ENCODE data around the gene TMED10.
"Not testable (repeated sequence)": the region's sequence is repeated elsewhere in the genome, so short reads cannot be mapped to it uniquely, and the experiment has no call there.

The TMED10 gene

DNA sequence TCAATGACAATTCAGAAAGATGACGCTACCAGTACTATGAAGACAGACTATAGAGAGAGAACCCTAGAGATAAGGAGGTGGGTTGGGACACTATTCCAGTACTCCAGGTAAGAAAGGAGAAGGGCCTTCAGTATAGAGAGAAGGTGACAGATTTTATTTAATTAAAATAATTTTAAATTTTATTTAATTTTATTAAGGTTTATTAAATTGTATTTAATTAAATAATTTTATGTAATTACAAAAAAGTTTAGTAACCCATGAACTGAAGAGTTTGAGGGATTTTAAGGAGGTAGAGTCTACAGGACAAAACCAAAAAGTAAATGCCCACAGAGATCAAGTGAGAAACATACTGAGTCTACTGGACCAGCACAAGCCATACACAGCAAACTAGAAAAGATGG lies 20.3 kb downstream of the TMED10 start:
- DNase-seq = no peak

- DNase-seq = no peak
Observed at GRCh38 chr14:75155169-75155568, 21.2 kb downstream of the TMED10 start.

GRCh38 chr14:75153295-75153694 lies 23.1 kb downstream of the TMED10 start:
- no peak for DNase-seq

GRCh38 chr14:75151851-75152250 lies 24.6 kb downstream of the TMED10 start:
- DNase-seq = no peak

- not testable (repeated sequence) for DNase-seq
Observed at GRCh38 chr14:75150637-75151036, 25.8 kb downstream of the TMED10 start.

- no peak for DNase-seq
Observed at GRCh38 chr14:75150150-75150549, 26.3 kb downstream of the TMED10 start.

DNA sequence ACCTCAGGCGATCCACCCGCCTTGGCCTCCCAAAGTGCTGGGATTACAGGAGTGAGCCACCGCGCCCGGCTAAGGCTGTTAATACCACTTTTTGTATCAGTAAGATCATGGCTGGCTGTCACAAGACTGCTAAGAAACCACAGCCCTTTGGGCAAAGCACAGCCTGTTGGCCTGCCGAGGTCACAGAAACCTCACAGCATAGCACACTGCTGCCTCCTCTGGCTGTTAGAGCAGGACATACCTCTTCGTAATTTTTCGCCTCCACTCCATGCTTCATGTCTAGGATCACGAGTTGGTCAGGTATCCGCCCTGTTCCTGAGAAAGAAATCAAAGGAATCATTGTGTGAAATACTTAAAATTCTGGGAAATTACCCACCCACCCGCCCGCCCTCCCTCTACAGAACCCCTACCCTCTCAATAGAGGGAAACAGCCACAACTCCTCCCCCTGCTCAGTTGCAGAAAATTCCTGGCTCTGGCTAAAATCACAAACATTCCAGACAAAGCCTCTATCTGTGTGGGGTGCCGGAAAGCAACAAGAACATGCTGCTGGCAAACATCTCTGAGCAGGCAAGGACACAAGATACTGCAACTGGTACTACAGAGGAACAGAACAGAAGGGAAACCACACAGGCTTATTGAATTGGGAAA lies 28.9 kb downstream of the TMED10 start:
- no peak for DNase-seq

GRCh38 chr14:75144944-75145343 lies 31.5 kb downstream of the TMED10 start:
- DNase-seq = no peak

- DNase-seq = no peak
Observed at GRCh38 chr14:75143761-75144527, 32.5 kb downstream of the TMED10 start.

DNA sequence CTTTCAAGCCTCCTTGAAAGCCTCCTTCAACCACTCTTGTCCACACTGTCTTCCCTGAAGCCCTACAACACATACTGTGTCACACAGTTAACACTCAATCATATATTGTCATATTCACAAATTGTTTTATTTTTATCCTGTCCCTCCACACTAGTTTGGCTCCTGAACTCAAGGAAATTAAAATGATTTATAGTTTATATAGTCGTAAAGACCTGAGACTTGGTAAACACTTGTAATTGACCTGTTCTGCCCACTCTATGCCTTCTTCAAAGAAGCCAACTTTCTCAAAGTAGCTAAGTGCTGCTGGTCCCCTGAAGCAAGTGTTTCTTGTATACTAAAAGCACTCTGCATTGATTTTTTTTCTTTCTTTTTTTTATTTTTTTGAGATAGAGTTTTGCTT lies 33.9 kb downstream of the TMED10 start:
- DNase-seq = no peak

- DNase-seq = no peak
Observed at GRCh38 chr14:75141967-75142366, 34.4 kb downstream of the TMED10 start.

DNA sequence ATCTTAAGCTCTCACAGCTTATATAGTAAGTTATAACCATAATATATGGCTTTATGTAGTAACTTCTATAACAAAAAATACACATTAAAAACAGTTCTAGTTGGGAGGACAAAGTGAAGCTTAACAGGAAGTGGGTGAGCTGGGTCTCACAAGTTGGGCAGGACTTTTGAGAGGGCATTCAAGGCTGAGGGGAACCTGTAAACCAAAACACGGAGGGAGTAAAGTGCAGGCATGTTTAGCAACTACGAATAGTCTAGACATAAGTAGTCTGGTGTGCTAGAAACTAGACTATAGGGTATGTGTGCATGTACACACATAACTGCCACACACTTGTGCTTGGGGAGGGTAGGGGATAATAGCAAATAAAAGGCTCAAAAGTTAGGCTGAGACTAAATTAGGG lies 35.4 kb downstream of the TMED10 start:
- no peak for DNase-seq

DNA sequence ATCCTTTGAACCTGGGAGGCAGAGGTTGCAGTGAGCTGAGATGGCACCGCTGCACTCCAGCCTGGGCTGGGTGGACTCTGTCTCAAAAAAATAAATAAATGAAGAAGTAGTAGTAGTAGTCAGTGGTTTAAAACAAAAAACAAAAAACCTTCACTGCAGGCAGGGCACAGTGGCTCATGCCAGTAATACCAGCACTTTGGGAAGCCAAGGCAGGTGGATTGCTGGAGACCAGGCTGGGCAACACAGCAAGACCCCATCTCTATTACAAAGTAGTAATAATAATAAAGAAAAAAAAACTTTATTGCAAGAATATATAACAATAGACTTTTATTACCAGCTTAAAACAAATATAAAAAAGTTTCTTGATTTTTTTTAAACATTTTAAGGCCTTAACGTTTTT lies 35.8 kb downstream of the TMED10 start:
- no peak for DNase-seq

DNA sequence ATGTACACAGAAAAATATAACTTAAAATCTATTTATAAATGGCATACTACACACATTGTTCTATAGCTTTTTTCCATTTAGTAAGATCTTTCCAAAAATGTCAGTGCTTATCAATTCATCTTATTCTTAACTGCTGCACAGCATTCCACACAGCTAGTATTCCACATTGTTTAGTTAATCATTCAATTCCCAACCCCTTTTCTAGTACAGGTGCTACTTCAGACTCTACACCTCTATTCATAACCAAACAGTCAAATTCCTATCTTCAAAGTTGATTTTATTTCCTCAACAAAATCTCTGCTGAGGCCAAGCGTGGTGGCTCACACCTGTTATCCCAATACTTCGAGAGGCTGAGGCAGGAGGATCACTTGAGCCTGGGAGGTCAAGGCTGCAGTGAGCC lies 37.2 kb downstream of the TMED10 start:
- no peak for DNase-seq

DNA sequence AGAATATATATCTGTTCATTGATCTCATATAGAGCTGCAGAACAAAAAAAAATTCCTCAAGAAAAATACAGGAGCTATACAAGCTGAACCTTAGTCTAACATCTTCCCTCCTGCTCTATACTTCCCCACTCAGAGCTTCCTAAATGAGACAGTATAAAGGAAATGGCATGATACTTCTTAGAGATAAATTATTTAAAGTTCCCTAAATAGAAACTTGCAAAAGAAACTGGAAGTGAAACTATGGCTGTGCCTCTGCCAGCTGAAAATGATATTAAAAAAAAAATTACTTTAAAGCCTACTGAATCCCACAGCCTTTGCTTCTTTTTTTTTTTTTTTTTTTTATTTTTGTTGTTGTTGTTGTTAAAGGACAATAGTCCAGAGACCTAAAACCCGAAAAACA lies 37.9 kb downstream of the TMED10 start:
- no peak for DNase-seq

- no peak for DNase-seq
Observed at GRCh38 chr14:75134644-75135043, 41.8 kb downstream of the TMED10 start.

DNA sequence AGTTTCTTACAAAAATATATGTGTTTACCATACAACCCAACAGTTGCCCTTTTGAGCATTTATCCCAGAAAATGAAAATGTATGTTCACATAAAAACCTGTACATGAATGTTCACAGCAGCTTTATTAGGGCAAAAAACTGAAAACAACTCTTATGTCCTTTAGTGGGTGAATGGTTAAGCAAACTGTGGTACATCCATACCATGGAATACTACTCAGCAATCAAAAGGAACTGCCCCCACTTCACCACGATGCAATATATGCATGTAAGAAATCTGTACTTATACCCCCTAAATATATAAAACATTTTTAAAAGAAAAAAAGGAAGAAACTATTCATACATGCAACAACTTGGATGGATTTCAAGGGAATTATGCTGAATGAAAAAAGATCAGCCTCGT lies 42.8 kb downstream of the TMED10 start:
- no peak for DNase-seq

DNA sequence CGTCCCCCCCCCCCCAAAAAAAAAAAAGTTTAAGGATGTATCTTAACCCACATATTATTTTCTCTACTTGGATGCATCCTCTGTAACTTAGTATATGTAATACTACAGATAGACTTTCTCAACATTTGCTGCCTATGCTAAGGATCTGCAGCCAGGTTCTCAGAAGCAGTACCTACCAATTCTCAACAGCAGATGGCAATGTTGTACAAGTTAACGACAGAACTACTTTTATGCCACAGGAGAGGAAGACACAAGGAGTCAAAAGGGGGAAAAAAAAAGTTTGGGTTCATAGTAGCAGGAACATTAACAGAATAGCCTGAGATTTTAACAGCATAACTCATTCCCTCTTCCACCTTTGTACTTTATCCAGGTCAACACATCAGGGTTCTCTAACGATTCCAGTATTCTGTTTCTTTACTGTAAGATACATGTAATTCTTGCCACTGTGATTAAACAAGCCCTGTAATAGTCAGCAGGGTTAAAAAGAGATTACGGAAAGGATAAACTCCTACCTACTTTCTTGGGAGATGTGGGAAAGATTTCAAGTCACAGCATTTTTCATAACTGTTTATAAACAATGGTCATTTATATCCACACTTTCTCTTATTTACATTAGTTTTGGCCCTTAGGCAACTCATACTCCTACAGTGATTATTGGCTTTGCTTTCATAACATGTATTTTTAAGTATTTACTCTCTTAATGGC lies 43.9 kb downstream of the TMED10 start:
- peak; percentile 24 for DNase-seq

DNA sequence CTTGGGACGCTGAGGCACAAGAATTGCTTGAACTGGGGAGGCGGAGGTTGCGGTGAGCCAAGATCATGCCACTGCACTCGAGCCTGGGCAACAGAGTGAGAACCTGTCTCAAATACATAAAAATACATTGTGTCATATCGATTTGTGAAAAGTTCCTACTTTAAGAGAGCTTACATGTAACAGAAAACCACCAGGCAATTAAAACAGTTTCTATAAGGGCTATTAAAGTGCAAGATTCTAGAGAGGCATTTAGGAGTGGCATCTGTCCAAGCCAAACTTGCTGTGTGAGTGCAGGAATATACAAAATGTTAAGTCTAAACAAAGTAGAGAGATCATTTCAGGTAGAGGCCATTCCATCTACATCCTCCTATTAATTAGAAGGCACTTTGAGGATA lies 47.8 kb downstream of the TMED10 start:
- no peak for DNase-seq

- DNase-seq = no peak
Observed at GRCh38 chr14:75127903-75128595, 48.4 kb downstream of the TMED10 start.

DNA sequence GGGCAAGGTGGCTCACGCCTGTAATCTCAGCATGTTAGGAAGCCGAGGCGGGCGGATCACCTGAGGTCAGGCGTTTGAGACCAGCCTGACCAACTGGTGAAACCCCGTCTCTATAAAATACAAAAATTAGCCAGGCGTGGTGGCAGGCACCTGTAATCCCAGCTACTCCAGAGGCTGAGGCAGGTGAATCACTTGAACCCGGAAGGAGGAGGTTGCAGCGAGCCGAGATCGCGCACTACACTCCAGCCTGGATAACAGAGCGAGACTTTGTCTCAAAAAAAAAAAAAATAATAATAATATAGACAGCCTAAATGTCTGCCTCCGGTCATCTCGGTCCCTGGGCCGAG lies 49.0 kb downstream of the TMED10 start:
- peak; percentile 7 for DNase-seq

DNA sequence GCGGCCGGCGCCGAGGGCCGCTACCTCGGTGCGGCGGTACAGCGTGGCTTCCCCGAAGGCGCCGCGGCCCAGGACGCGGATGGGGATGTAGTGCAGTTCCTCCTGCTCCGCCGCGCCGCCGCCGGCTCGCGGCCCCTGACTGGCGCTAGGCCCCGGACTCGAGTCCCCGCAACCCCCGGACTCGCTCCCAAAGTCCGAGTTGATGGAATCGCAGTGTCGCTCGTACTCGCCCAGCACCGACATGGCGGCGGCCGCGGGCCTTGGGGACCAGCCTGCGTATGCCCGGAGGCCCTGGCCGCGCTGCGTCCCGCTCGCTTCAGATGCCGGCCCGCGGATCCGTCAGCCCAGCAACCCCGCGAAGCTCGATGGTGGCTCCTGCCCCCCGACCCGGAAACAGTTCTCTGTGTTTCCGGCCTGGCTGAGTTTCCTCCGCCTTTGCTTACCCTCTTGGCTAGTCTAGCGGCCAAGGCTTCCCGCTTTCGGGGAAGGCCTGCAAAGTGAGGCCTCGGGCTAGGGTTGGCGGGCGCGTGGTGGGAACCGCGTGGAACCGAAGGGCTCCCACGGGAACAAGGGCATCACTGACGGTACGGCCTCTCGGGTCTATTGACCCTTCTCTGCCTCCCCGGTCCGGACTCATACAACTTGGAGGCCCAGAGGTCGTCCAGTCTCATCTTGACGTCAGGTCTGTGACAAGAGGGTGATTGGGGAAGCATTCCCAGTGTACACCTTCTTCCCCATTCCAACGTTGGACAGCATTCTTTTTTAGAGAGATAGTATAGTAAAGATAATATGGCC lies 49.5 kb downstream of the TMED10 start, which contains the start of gene NEK9:
Gene NEK9 (minus strand): TSS at position 370 of the 795 bp plus-strand sequence. CDS start 127 bp downstream, at position 243.
- peak; percentile 87 for DNase-seq

GRCh38 chr14:75126121-75126544 lies 50.3 kb downstream of the TMED10 start:
- peak; percentile 11 for DNase-seq
